Lower leg skin (tissue), 4 donors: ENCODE measurements around the gene NDST4. TPM values are rescaled to one million over a fixed set of nuclear protein-coding genes. Genes with fewer than 3 reads are reported as not detected.

Source experiments
- DNase-seq, 2 donors: peaks; one replicate each; pipeline ENCODE4 v3.0.0-alpha.2; 2019; ENCODE audit warnings: low spot score in 2 of 2
- H3K4me3 ChIP-seq: fragments of 200-600 bp; sonication (generic); 2 replicates; pipeline ENCODE4 v1.5.1; 2017; ENCODE audit warnings: mild to moderate bottlenecking, low read depth; ENCODE audit not compliant: poor library complexity, severe bottlenecking
- POLR2A ChIP-seq, 2 donors: fragments of 450-650 bp; IDR thresholded peaks; one replicate each; pipeline ENCODE4 v1.6.1; 2016 to 2017; ENCODE audit warnings: antibody characterized with exemption in 2 of 2, mild to moderate bottlenecking in 1 of 2, moderate library complexity in 1 of 2
- WGBS, 2 donors: methylation state at CpG; one replicate each; pipeline ENCODE4 v1.1.5; 2018; 5-methylcytosine and 5-hydroxymethylcytosine counted together
- intact Hi-C: fragments of 100-400 bp; cut with DNase I; formaldehyde crosslinking; loops from one replicate; pipeline ENCODE4 v1.15.0; 2023; ENCODE audit warnings: low total_unique reads
- total RNA-seq, 4 donors: library from RNA; depleted of rRNA; stranded (reverse); fragments of >200 nt; gene quantifications; one replicate each; pipeline ENCODE4 v1.1.0, GENCODE V29; 2016
- TF ChIP-seq, protein P1 (sequence below), 3 donors: fragments of 450-650 bp; IDR thresholded peaks; one replicate each; pipeline ENCODE4 v1.5.1; 2016; ENCODE audit warnings: antibody characterized with exemption in 3 of 3, mild to moderate bottlenecking in 3 of 3, moderate library complexity in 2 of 3

NDST4 gene
- total RNA-seq, 4 donors from 2014 or later = not detected

DNA sequence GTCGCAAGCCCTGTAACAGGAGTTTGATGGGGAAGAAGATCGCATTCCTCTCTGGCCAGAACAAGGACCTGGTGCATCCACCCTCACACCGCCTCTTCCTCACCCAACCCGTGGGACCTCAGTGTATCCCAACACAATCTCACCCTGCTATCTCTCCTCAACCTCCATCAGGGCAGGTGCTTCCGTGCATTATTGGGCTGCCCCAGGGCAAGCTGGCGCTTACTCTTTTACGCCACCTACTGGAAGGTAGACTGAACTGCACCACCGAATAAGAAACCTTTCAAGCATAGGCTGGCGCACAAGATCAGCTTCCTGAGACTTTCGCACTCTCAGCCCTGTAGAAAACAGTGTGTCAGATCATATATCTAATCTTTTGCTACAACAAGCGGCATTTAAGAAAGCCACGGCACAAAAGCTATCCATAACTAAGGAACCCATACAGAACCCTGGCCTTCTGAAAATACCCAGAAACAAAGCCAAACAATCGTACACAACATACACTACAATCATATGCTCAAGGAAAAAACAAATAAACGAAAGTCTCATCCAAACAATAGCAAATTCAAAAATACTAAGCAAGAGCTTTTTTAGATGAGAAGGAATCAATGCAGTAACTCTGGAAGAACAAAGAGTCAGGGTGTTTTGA is 305.5 kb downstream of the NDST4 start:
- H3K4me3 ChIP-seq = no peak overlapping the region
- no peak for TF ChIP-seq POLR2A (IDR thresholded peaks at IDR 0.05)
- DNase-seq = no peak
- intact Hi-C loops = no loop called here
- 58% methylated on average over 14 of the region's 14 CpGs for WGBS, 2 donors

GRCh38 chr4:114807357-114807756 is 306.1 kb downstream of the NDST4 start:
- WGBS, 2 donors = 92 to 93% methylated on average over 8 of the region's 8 CpGs

GRCh38 chr4:114791976-114792375 is 321.4 kb downstream of the NDST4 start:
- H3K4me3 ChIP-seq = no peak overlapping the region
- intact Hi-C loops = no loop called here
- DNase-seq = no peak
- WGBS, 2 donors = 86 to 93% methylated on average over 5 of the region's 5 CpGs
- no peak for TF ChIP-seq POLR2A (IDR thresholded peaks at IDR 0.05)
- TF ChIP-seq, protein P1, sequence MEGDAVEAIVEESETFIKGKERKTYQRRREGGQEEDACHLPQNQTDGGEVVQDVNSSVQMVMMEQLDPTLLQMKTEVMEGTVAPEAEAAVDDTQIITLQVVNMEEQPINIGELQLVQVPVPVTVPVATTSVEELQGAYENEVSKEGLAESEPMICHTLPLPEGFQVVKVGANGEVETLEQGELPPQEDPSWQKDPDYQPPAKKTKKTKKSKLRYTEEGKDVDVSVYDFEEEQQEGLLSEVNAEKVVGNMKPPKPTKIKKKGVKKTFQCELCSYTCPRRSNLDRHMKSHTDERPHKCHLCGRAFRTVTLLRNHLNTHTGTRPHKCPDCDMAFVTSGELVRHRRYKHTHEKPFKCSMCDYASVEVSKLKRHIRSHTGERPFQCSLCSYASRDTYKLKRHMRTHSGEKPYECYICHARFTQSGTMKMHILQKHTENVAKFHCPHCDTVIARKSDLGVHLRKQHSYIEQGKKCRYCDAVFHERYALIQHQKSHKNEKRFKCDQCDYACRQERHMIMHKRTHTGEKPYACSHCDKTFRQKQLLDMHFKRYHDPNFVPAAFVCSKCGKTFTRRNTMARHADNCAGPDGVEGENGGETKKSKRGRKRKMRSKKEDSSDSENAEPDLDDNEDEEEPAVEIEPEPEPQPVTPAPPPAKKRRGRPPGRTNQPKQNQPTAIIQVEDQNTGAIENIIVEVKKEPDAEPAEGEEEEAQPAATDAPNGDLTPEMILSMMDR (IDR thresholded peaks at IDR 0.05) = no peak

More at GRCh38 chr4:114807357-114807756, 306.1 kb downstream of the NDST4 start:
- TF ChIP-seq, protein P1 (IDR thresholded peaks at IDR 0.05) = no peak
- no peak for TF ChIP-seq POLR2A (IDR thresholded peaks at IDR 0.05)
- no peak overlapping the region for H3K4me3 ChIP-seq
- intact Hi-C loops = no loop called here
- DNase-seq = no peak

DNA sequence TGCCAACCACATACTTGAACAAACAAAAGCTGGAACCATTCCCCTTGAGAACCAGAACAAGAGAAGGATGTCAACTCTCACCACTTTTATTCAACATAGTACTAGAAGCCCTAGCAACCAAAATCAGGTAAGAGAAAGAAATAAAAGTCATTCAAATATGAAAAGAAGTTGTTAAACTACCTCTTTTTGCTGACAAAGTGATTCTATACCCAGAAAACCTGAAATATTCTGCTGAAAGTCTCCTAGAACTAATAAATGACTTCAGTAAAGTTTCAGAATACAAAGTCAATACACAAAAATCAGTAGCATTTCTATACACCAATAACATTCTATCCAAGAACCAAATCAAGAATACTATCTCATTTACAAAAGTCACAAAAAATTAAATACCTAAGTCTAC is 327.9 kb downstream of the NDST4 start:
- intact Hi-C loops = no loop called here
- H3K4me3 ChIP-seq = no peak overlapping the region
- DNase-seq = no peak
- no peak for TF ChIP-seq POLR2A (IDR thresholded peaks at IDR 0.05)
- TF ChIP-seq, protein P1 (IDR thresholded peaks at IDR 0.05) = no peak

DNA sequence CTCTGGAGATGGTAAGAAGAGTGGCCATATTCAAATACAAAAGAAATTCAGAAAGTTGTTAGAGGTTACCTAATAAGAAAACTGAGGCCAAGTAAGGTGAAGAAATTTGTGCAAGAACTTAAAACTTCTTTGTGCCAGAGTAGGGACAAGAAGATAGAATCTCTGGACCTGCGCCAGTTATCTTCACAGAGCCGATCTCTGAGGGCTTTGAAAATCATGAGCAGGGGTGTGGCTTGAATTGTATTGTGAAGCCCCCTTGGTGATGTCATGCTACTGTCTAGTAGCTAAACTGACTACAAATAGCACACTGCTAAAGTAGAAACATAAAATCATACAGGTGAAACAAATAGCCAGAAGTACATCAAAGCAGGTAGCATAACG is 330.2 kb downstream of the NDST4 start:
- WGBS, 2 donors = 57 to 68% methylated on average over 3 of the region's 3 CpGs
- H3K4me3 ChIP-seq = no peak overlapping the region
- no peak for DNase-seq
- TF ChIP-seq, protein P1 (IDR thresholded peaks at IDR 0.05) = no peak
- no peak for TF ChIP-seq POLR2A (IDR thresholded peaks at IDR 0.05)
- intact Hi-C loops = no loop called here

DNA sequence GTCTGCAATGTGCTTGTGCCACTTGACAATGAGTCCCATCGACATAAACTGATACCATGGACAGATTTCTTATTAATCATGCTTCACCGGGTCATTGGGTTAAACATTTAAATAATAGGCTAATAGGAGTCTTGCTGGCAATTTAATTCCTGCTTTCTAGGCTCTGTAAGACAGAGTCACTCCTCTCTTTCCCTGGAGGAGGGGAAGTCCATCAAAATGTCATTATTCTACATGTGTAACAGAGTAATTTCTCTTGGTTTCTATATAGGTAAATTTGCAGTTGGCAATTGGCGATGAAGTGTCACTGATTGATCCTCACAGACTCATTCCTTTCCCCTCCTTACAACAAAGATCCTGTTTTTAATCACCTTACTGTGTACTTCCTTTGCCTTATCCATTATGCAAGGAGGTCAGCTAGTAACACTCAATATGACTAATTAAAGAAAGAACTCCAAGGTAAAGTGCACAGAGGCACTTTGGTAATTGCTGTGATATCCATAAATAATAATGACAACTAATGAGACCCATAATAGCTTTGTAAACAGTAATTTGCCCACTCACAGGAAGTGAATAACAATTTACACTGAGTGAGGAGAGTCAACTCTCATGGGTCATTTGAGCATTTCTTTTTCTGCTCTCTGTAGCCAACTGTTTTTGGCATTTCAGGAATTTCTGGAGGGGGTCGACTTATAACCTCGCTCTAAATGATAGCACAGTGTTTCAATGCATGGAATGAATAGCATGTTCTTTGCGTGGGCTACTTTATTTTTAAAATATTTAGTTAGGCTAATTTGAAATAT is 330.8 kb downstream of the NDST4 start:
- TF ChIP-seq, protein P1 (IDR thresholded peaks at IDR 0.05) = no peak
- TF ChIP-seq POLR2A (IDR thresholded peaks at IDR 0.05) = no peak
- intact Hi-C loops = no loop called here
- no peak for DNase-seq
- 56 to 59% methylated on average over 6 of the region's 6 CpGs for WGBS, 2 donors
- H3K4me3 ChIP-seq = no peak overlapping the region
